ENCODE measurements around the gene PPP2R3B. TPM values are rescaled to one million over a fixed set of nuclear protein-coding genes. Genes with fewer than 3 reads are reported as not detected.
"Not testable (repeated sequence)": the region's sequence is repeated elsewhere in the genome, so short reads cannot be mapped to it uniquely, and the experiment has no call there.

The PPP2R3B gene
- total RNA-seq, 2 donors from 2014 or later = 104 to 114 TPM

- intact Hi-C loops (cut with DNase I) = no loop called here
- peak; percentile 17 for DNase-seq
- ATAC-seq = no peak
Measured at GRCh38 chrX:314781-315595, 71.7 kb downstream of the PPP2R3B start.

DNA sequence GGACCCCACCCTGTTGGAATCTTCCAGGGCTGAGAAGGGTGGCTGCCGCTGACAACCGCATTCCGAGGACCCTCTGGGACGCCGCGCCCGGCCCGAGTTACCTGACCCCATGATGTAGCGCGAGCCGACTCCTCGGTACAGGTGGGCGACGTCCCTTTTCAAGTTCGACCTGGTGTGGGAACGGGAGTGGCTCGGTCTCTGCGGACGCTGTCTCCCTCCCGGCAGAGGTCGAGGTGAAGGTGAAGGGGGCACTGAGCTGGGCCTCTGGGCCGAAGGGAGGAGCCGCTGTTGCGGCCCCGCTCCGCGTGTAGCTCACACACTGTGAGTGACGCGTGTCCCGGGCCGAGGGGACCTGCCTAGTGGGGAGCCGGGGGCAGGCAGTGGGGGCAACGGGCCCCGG is 72.7 kb downstream of the PPP2R3B start:
- ATAC-seq (no peak), DNase-seq (peak; percentile 22)
- intact Hi-C loops (cut with DNase I) = no loop called here

GRCh38 chrX:313546-313945 is 73.2 kb downstream of the PPP2R3B start:
- intact Hi-C loops (cut with DNase I) = no loop called here
- DNase-seq = peak; percentile 11

DNA sequence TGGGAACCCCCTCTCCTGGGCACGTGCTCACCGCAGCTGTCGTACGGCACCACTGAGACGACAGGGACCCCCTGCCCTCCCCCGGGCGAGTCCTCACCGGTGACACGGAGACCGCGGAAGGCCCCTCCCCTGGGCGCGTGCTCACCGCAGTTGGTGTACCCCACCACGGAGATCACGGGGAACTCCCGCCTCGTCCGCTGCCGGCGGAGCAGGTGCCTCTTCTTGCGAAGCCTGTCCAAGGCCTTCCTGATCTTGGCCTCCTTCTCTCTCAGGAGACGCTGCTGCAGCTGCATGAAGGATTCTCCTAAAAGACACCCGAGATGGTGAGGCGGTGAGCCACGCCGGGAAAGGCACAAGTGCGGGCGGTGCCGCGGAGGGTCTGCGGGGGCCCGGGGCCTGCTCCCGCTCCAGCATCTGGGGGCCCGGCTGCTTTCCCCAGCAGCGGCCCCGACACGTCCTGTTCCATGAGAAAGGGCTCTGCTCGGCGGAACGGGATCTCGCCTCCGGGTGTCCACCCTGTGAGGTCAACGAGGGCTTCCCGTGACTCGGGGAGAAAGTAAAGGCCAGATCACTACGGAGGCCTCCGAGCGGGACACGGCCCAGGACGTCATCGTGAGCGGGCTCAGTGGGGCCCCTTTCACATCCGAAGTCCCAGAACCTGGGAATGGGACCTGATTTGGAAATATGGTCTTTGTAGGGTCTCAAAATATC is 73.9 kb downstream of the PPP2R3B start:
- peak; percentile 13 for DNase-seq
- no peak for ATAC-seq
- intact Hi-C loops (cut with DNase I) = no loop called here

More at GRCh38 chrX:313546-313945, 73.2 kb downstream of the PPP2R3B start:
- no peak for ATAC-seq

GRCh38 chrX:311156-312129 is 75.3 kb downstream of the PPP2R3B start:
- intact Hi-C loops (cut with DNase I) = no loop called here
- no peak for ATAC-seq
- DNase-seq = peak; percentile 16

GRCh38 chrX:310621-311155 is 76.0 kb downstream of the PPP2R3B start:
- DNase-seq = peak; percentile 17
- intact Hi-C loops (cut with DNase I) = no loop called here
- ATAC-seq = no peak

DNA sequence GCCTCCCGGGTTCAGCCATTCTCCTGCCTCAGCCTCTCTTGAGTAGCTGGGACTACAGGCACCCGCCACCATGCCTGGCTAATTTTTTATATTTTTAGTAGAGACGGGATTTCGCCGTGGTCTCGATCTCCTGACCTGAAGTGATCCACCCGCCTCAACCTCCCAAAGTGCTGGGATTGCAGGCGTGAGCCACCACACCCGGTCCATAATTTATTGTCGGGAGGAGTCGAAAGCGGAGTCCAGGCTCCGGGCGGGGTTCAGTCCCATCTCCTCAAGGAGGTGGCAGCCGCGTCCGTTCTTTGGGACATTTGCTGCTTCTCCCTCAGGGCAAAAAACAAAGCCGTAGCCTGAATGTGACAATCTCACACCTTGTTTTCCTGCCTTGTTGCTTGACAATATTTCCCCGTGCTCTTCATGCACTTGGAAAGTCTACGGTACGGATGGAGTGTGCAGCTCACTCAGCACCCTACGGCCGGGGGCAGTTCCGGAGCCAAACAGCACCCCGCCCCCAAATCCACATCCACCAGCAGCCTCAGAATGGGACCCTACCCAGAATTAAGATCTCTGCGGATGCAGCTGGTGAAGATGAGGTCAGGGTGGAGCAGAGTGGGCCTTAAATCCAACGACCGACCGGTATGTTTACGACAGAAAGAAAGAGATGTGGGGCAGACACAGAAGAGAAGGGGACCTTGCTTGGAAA is 77.7 kb downstream of the PPP2R3B start:
- ATAC-seq (no peak), DNase-seq (peak; percentile 4)
- intact Hi-C loops (cut with DNase I) = no loop called here

- no peak for ATAC-seq
- intact Hi-C loops (cut with DNase I) = no loop called here
- DNase-seq = peak; percentile 21
Measured at GRCh38 chrX:307261-308111, 79.2 kb downstream of the PPP2R3B start.

DNA sequence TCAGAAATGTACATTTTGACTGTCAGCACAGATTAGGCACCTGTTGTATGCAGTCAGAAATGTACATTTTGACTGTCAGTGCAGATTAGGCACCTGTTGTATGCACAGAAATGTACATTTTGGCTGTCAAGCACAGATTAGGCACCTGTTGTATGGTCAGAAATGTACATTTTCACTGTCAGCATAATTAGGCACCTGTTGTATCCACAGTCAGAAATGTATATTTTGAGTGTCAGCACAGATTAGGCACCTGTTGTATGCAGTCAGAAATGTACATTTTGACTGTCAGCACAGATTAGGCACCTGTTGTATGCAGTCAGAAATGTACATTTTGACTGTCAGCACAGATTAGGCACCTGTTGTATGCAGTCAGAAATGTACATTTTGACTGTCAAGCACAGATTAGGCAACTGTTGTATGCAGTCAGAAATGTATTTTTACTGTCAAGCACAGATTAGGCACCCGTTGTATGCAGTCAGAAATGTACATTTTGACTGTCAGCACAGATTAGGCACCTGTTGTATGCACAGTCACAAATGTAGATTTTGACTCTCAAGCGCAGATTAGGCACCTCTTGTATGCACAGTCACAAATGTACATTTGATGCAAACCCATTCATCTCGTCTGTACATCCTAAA is 80.0 kb downstream of the PPP2R3B start:
- DNase-seq; intact Hi-C loops (cut with DNase I); ATAC-seq: not testable (repeated sequence)

- DNase-seq; intact Hi-C loops (cut with DNase I); ATAC-seq: not testable (repeated sequence)
Measured at GRCh38 chrX:305781-306613, 80.7 kb downstream of the PPP2R3B start.

DNA sequence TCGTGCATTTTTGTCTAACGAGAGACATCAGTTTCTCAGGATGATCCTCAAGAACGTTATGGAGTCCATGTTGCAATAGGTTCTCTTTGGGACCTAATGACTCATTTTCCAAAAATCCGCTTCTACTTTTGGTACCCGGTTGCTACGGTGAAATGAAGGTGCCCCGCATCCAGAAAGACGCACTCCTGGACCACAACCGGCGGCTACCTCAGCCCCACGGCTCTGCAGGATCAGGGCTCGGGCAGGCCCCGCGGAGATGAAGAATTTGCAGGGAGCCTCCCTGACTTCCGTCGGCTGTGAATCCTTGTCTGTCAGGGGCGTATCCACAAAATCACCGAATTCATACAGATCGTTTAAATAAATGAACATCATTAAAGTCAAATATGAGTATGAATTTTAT is 83.7 kb downstream of the PPP2R3B start:
- no peak for ATAC-seq

DNA sequence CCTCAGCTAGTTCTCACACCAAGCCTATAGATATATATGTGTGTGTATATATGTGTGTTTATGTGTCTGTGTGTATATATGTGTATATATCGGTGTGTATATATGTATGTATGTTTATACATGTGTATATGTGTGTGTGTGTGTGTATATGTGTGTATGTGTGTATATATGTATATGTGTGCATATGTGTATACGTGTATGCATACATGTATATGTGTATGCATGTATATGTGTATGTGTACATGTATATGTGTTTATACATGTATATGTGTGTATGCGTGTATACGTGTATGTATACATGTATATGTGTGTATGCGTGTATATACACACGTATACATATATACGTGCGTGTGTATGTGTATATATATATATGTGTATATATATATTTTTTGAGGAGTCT is 86.4 kb downstream of the PPP2R3B start:
- intact Hi-C loops (cut with DNase I) = no loop called here
- DNase-seq (no peak), ATAC-seq (no peak)

More for the DNA sequence above, 83.7 kb downstream of the PPP2R3B start:
- intact Hi-C loops (cut with DNase I) = no loop called here
- peak; percentile 15 for DNase-seq

GRCh38 chrX:298993-299392 is 87.7 kb downstream of the PPP2R3B start:
- DNase-seq (peak; percentile 15), ATAC-seq (no peak)
- intact Hi-C loops (cut with DNase I) = no loop called here

- DNase-seq (peak; percentile 15), ATAC-seq (no peak)
- intact Hi-C loops (cut with DNase I) = no loop called here
Measured at GRCh38 chrX:295136-295535, 91.6 kb downstream of the PPP2R3B start.

- intact Hi-C loops (cut with DNase I) = no loop called here
- DNase-seq = no peak
- no peak for ATAC-seq
Measured at GRCh38 chrX:292900-293897, 93.5 kb downstream of the PPP2R3B start.
